ENCODE data around the gene ACMSD. TPM values are rescaled to one million over a fixed set of nuclear protein-coding genes. Genes with fewer than 3 reads are reported as not detected.

The ACMSD gene
- total and polyA plus RNA-seq, 2 experiments from 2014 or later: 0.11 TPM; not detected in 1

DNA sequence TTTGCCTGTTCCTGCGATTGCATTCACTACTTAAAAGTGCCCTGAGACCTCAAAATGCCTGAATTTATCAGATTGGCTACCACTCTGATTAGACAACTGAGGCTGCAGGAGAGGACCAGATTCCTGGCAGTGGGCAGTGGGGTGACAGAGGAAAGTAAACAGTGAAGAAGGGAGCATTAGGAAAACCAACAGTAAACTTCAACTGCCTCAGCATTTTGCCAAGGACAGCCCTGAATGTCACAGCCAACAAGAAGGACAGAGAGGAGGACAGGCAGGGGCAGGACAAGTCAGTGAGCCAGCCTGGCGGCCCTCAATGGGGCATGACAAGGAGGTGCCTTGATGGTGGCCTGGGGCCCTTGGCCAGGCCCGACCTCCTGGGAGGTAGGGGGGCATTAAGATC lies 24.3 kb downstream of the ACMSD start:
- Histone ChIP-seq H3K79me2 (replicated peaks; ENCODE audit: insufficient read depth) (no peaks in the 10 kb centered on the region), H3K4me2 (no peak overlapping the region), H3K9me2 (ENCODE audit: insufficient read depth) (no peaks in the 10 kb centered on the region), H3K4me3 (no peak overlapping the region), H3K27me3 (ENCODE audit: insufficient read depth) (no peaks in the 10 kb centered on the region), H3K27ac (ENCODE audit: low read depth) (no peak overlapping the region), H4K20me1 (replicated peaks; ENCODE audit: insufficient read depth) (no peaks in the 10 kb centered on the region), H3F3A (replicated peaks; ENCODE audit: low read depth) (no peaks in the 10 kb centered on the region), H3K4me1 (ENCODE audit: insufficient read depth) (no peaks in the 10 kb centered on the region), H2AFZ (no peak overlapping the region), H3K36me3 (ENCODE audit: insufficient read depth) (no peaks in the 10 kb centered on the region)
- no peak for DNase-seq (ENCODE audit: low spot score)
- H3K36me3 Mint-ChIP-seq (ENCODE audit: low read depth): no peaks in the 10 kb centered on the region
- H3K4me3 Mint-ChIP-seq: no peak overlapping the region
- no peak for ATAC-seq
- H3K9me3 Mint-ChIP-seq: no peaks in the 10 kb centered on the region
- no peaks in the 10 kb centered on the region for H3K27me3 Mint-ChIP-seq (ENCODE audit: insufficient read depth, low read depth, poor library complexity)
- no peak overlapping the region for H3K27ac Mint-ChIP-seq
- TF ChIP-seq, protein P1, sequence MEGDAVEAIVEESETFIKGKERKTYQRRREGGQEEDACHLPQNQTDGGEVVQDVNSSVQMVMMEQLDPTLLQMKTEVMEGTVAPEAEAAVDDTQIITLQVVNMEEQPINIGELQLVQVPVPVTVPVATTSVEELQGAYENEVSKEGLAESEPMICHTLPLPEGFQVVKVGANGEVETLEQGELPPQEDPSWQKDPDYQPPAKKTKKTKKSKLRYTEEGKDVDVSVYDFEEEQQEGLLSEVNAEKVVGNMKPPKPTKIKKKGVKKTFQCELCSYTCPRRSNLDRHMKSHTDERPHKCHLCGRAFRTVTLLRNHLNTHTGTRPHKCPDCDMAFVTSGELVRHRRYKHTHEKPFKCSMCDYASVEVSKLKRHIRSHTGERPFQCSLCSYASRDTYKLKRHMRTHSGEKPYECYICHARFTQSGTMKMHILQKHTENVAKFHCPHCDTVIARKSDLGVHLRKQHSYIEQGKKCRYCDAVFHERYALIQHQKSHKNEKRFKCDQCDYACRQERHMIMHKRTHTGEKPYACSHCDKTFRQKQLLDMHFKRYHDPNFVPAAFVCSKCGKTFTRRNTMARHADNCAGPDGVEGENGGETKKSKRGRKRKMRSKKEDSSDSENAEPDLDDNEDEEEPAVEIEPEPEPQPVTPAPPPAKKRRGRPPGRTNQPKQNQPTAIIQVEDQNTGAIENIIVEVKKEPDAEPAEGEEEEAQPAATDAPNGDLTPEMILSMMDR (conservative IDR thresholded peaks at IDR 0.05; ENCODE audit: low read depth in 2 of 2): no peak
- no peak for TF ChIP-seq EZH2 (IDR thresholded peaks at IDR 0.05; ENCODE audit: low read depth, unreplicated experiment)
- no peak for TF ChIP-seq ZNF114 (CRISPR knock-in tag; IDR thresholded peaks at IDR 0.05)
- TF ChIP-seq, protein P2, sequence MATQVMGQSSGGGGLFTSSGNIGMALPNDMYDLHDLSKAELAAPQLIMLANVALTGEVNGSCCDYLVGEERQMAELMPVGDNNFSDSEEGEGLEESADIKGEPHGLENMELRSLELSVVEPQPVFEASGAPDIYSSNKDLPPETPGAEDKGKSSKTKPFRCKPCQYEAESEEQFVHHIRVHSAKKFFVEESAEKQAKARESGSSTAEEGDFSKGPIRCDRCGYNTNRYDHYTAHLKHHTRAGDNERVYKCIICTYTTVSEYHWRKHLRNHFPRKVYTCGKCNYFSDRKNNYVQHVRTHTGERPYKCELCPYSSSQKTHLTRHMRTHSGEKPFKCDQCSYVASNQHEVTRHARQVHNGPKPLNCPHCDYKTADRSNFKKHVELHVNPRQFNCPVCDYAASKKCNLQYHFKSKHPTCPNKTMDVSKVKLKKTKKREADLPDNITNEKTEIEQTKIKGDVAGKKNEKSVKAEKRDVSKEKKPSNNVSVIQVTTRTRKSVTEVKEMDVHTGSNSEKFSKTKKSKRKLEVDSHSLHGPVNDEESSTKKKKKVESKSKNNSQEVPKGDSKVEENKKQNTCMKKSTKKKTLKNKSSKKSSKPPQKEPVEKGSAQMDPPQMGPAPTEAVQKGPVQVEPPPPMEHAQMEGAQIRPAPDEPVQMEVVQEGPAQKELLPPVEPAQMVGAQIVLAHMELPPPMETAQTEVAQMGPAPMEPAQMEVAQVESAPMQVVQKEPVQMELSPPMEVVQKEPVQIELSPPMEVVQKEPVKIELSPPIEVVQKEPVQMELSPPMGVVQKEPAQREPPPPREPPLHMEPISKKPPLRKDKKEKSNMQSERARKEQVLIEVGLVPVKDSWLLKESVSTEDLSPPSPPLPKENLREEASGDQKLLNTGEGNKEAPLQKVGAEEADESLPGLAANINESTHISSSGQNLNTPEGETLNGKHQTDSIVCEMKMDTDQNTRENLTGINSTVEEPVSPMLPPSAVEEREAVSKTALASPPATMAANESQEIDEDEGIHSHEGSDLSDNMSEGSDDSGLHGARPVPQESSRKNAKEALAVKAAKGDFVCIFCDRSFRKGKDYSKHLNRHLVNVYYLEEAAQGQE (IDR thresholded peaks at IDR 0.05; ENCODE audit: unreplicated experiment): no peak
- H3K4me1 Mint-ChIP-seq: no peaks in the 10 kb centered on the region; the same call in 2 of the 3 replicates

DNA sequence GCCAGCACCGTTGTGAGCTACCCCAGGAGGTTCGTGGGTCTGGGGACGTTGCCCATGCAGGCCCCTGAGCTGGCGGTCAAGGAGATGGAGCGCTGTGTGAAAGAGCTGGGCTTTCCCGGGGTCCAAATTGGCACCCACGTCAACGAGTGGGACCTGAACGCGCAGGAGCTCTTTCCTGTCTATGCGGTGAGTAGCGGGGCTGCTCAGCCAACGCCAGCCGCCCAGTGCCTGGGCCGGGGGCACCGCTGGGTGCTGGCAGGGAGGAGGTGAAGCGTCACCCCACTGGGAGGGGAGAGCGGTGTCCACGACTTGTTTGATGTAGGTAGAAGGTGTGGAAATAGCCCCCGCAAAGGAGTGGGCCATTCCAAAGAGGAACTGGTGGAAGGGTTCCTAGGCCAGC lies 25.0 kb downstream of the ACMSD start:
- Histone ChIP-seq H3K27me3 (ENCODE audit: insufficient read depth) (no peaks in the 10 kb centered on the region), H3K4me3 (no peak overlapping the region), H3K4me2 (no peak overlapping the region), H3K79me2 (replicated peaks; ENCODE audit: insufficient read depth) (no peaks in the 10 kb centered on the region), H3F3A (replicated peaks; ENCODE audit: low read depth) (no peaks in the 10 kb centered on the region), H3K4me1 (ENCODE audit: insufficient read depth) (no peaks in the 10 kb centered on the region), H2AFZ (no peak overlapping the region), H3K27ac (ENCODE audit: low read depth) (no peak overlapping the region), H3K9me2 (ENCODE audit: insufficient read depth) (no peaks in the 10 kb centered on the region), H3K36me3 (ENCODE audit: insufficient read depth) (no peaks in the 10 kb centered on the region), H4K20me1 (replicated peaks; ENCODE audit: insufficient read depth) (no peaks in the 10 kb centered on the region)
- no peak for ATAC-seq
- Mint-ChIP-seq H3K9me3 (no peaks in the 10 kb centered on the region), H3K27ac (no peak overlapping the region), H3K4me3 (no peak overlapping the region), H3K27me3 (ENCODE audit: insufficient read depth, low read depth, poor library complexity) (no peaks in the 10 kb centered on the region), H3K4me1 (no peaks in the 10 kb centered on the region; the same call in 2 of the 3 replicates), H3K36me3 (ENCODE audit: low read depth) (no peaks in the 10 kb centered on the region)
- DNase-seq (ENCODE audit: low spot score): no peak
- TF ChIP-seq CREB1 (CRISPR knock-in tag; IDR thresholded peaks at IDR 0.05; ENCODE audit: low read depth) (no peak), NANOG (IDR thresholded peaks at IDR 0.05; ENCODE audit: borderline replicate concordance) (no peak), ZNF331 (CRISPR knock-in tag; IDR thresholded peaks at IDR 0.05; ENCODE audit: low read depth) (no peak), STAT1 (IDR thresholded peaks at IDR 0.05; ENCODE audit: unreplicated experiment) (no peak), EZH2 (IDR thresholded peaks at IDR 0.05; ENCODE audit: low read depth, unreplicated experiment) (no peak), POLR2AphosphoS5 (IDR thresholded peaks at IDR 0.05; ENCODE audit: low read depth) (no peak)
- TF ChIP-seq, protein P1 (conservative IDR thresholded peaks at IDR 0.05; ENCODE audit: low read depth in 2 of 2): no peak

All from GM23338 (cell line).